CD4-positive, alpha-beta T cell treated with Interleukin-15 for 1 hour (primary cell): ENCODE measurements around the gene PROK1.

Experiments used
- DNase-seq: peaks from one replicate; pipeline ENCODE4 v3.0.0-alpha.2; 2020

The PROK1 gene

DNA sequence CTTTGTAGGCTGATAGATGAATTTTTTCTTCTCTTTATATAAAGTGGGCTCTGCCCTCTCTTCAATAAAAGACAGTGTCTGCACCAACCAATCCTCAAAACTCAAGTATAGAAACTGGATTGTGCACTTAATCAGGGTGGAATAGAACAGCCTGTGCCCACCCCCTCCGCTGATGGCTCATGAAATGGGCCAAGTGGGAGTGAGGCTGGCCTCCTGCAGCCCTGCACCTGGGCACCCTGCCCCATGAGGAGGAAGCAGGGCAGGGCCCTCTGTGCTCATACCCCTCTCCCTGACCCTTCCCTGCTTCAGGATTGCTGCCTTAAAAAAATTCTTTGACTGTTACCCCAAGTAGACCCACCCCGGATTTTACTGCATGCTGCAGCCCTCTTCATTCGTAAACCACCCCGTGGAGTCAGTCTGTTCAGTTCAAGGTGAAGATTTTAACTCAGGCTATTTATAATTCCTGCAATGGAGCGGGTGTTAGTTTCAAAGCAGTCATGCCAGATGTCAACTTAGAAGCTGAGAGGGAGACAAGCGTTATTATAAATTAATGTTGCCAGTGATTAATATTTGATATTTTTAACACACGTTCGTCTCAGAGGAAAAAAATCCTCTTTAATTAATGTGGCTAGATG, 15.8 kb downstream of the PROK1 start:
- DNase-seq, result no peak

DNA sequence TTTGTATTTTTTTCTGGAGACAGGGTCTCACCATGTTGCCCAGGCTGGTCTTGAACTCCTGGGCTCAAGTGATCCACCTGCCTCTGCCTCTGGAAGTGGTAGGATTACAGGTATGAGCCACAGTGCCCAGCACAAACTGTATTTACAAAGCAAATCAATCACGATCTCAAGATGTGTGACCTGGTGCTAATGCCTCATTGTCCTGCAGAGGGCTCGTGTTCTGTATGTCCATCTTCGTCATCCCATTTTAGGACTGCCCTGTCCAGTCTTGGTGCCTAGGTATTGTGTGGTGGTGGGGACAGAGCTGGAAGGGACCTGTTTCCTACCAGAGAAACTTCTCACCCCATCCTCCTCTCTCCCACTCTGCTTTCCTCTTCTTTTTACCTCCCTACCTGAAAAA, 20.2 kb downstream of the PROK1 start:
- no peak for DNase-seq

DNA sequence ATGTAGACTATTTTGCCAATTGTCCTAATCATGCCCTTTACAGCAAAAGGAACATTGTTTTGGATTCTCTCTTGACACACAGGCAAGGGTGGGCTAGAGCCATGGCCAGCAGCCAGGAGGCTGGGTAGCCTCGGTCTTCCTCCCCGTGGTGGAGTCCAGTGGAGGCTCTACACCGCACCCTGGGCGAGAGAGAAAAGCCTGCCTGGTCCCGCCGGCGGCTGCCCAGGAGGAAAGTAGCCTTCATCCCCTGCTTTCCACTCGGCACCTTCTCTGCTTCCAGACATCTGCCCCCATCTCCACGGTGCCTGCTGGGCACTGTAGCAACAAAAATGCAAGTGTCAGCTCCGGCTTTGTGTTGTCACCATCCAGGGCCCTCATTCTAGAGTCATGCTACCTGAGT, 21.6 kb downstream of the PROK1 start:
- no peak for DNase-seq

DNA sequence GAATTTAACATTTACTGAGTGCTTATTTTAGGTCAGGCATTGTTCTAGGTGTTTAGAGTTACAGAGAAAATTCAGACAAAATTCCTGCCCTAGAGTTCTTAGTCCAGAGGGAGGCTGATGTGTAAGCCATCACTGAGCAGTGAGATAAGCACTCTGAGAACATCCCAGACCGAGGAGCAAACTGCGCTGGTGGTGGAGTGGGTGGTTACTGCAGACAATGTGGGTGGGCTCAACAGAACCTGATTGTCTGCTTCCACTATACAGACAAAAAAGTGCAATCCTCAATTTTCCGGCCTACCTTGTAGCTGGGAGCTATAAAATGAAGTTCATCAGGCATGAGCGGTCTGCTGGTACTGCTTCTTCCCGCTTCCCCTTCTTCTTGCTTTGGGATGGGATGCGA, 23.5 kb downstream of the PROK1 start:
- no peak for DNase-seq

DNA sequence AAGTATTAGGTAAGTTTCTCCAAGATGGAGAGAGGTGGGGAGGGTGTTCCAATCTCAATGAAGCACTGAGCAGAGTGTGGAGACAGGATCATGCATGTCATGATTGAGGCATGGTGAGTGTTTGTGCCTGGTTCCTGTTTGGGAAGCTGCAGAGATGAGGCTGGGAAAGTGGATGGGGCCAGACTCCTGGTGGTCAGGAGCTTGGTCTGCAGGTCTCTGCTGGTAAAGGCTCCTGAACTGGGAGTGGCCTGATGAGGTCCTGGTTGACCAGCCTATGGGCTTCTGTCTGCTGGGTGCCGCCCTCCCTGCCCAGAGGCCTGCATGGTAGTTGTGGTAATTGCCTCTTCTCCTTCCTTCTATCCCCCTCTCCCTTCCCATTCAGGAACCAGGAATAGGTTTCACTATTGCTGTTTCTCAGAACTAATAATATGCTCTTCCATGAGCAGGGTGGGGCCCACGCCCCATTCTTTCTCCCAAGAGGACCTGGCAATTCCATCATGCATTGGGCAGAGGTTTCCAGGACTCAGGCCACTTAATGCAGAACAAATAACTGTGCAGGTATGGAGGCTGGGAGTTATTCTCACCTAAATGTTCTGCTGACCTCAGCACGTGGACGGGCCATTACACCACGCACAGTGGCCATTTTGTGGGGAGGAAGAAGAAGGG, 24.5 kb downstream of the PROK1 start:
- DNase-seq, result no peak

DNA sequence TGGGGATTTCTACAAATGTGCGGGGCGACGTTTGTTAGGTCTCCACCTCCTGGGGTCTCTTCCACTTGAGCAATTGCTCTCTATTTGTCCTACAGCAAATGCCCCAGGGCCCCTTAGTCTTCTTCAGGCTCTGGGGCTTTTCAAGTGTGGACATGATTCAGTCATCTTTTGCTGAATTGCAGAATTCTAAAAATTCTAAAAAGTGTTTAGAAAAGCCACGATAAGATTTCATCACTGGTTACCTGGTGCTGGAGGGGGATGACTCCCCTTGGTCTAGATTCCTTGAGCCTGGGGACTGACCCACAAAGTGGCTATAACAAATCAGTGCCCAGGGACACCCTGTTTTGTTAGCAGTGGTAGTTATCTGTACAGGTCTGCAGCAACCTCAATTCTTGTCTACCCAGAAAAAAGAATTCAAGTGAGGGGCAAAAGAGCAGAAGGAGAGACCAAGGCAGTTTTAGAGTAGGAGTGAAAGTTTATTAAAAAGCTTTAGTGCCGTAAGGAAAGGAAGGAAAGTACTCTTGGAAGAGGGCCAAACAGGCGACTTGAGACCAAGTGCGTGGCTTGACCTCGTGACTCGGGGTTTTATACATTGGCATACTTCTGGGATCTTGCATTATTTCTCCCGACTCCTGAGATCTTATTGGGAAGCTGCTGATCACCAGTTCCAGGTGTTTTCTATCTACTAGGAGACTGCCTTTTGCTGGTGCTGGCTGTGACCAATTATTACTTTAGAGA, 25.2 kb downstream of the PROK1 start:
- no peak for DNase-seq

DNA sequence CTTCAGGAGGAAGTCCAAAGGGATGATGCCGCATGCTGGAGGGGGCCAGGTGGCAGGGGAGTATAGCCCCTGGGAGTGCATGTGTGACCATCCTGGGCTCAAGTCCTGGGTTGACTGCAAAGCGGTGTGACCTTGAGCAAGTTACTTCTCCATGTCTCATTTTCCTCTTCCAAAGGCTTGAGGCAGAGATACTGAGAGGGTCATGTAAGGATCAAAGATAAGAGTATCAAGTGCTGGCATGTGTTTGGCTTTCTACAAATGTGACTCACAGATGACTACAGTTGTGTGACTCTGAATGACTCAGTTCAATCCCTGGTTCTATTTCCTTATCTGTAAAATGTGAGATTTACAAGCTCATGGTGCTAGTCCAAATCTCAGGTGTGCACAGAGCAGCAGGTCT, 26.1 kb downstream of the PROK1 start:
- no peak for DNase-seq

DNA sequence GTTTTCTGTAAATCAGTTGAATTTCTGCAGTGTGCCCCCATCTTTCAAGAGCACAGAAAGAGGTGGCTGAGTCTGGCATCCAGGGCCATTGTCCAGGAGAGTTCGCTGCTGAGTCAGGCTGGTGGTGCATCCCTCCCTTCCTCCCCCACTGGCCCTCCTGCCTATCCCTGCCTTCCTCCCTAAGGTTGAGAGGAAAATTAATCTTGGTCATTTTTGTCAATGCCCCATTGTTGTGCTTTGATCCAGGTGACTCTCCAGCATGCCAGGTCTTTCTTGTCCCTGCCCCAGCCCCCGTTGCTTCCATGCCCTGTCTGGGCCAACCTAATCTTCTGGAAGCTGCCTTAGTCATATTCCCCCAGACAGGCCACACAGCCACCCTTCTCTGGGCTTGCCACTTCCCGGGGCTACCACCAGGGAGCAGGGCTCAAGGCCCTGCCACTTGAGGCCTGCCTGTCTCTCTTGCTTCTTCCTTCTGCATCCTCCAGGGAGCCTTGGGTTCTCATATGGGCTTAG, 26.6 kb downstream of the PROK1 start:
- DNase-seq, result no peak

DNA sequence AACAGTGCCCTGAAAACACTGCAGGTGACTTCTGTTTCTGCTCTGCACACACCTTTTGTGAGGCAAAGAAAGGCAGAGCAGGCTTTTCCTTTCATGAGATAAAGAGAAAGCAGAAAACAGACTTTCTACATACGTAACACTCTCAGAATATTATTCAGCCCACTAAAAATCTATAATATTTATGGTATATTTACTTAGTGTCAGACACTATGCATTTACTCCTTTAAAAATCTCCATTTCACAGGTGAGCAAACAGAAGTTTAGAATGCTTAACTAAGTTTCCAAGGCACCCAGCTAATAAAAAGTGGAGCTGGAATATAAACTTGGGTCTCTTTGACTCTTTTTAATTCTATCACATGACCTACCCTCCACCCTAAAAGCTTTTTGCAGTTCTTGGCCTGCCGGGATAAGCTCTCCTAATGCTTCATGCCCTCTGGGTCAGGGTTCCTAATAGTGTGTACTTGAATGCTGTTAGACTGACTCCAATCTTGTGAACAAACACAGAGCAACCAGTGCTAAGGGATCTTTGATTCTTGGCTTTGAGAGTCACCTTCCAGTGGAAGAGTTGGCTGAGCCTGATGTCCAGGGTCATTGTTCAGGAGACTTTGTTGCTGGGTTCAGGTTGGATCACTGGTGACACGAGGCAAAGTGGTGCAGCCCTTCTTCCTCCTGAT, 27.2 kb downstream of the PROK1 start:
- DNase-seq, result no peak

DNA sequence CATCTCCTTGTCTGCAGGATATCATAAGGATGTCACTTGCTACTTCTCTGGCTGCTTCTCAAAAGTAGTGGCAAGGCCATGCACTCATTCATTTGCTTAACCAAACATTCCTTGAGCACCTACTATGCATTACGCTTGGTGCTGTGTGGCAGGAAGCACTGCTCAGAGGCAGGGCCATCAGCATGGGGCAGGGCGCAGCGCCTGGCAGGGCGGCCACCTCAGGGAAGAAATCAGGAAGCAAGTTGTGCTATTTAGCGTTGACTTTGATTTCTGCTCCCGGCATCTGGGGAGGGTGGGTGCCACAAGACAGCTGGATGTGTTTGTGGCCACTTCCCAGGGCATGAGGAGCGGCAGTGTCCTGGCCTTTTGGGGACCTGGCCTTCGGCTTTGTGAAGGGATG, 27.9 kb downstream of the PROK1 start:
- no peak for DNase-seq

DNA sequence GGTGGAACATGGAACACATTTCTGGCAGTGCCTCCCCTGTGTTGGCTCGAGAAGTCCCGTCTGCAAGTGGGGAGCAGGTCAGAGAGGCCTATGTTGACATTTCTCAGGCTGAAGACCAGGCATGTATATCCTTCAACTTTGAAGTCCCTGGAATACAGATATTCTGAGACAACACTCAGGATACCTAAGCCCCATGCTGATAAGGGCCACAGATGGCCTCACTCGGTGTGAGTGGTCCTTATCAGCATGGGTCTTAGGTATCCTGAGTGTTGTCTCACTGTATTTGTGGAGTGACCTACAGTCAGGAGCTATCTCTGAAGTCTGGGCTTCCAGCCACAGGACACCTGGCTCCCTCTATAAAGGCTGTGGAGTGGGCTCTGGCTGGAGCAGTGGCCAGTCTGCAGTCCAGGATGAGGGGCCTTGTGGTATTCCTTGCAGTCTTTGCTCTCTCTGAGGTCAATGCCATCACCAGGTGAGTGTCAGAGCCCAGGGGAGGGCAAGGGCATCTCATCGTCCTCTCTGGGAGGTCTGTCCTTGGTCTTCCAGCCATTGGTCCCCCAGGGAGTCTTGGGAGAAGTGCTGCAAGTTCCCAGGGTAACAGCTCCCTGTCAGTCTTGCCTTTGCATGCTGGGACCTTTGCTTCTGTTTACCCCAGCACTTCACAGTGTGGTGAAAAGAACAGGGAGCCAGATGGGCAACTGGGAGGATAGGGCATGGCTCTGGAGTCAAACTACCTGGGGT, 29.6 kb downstream of the PROK1 start:
- no peak for DNase-seq

DNA sequence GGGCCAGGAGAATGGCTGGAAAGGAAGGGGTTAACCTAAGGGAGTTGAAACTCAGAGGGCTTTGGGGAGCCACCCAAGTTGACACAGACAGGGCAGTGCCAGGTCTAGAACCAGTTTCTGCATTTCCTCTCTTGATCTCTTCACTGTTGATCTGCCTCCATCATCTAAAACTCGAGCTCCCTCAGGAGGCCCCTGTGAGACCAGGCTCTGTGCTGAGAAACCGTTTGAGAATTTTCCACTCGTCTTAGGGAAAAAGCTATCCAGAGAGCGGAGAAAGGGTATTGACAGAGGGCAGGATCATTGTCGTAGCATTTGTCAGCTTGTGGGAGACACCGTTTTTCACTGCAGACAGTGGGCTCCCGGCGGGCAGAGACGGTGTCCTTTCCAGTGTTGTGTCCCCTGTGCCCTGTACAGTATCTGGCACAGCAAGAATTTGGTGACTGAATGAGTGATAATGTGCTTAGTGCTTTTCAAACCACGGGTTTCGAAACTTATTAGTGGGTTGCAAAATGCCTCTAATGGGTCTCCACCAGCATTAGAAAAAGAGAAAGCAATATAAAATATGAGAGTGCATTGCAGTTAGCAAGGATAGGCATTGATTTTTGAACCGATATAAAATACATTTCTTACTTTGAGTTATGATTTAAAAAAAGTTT, 31.1 kb downstream of the PROK1 start:
- no peak for DNase-seq

DNA sequence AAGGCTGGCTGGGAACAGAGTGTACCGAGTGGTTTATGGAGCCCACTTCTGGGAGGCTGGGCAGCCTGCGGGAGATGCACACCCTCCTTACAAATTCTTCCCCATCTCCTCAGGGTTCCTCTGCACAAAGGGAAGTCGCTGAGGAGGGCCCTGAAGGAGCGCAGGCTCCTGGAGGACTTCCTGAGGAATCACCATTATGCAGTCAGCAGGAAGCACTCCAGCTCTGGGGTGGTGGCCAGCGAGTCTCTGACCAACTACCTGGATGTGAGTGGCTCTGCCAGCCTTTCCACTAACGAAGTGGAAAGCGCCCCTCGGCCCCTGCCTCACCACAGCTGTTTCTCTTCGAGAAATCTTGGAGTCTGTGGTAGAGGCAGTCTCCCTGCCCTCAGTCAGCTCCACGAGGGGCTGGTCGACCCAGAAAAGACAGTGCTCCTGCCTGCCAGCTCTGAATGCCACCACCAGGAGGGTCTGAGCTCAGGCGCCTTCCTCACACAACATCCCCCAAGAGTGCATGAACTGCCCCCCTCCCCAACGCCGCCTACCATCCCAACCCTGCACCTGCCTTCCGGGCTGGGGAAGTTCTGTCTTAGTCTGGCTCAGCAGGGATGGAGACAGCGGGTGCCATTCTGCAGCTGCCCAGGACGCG, 31.8 kb downstream of the PROK1 start:
- no peak for DNase-seq

DNA sequence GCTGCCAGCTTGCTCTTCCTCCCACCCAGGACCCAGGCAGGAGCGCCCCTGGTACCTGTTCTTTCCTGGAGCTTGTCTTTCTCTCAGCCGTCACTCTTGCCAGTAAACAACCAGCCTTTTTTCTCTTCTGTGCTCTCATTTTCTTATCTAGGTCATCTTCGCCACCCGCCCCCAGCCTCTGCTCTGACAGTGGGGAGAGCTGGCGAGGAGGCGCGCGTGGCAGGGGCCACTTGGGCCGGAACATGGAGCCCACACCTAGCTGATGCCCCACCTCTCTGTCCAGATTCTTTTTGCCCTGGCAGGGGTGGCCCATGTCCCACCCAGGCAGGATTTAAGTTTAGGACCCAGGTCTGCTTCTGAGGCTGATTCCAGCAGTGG, 32.3 kb downstream of the PROK1 start:
- DNase-seq, result no peak

DNA sequence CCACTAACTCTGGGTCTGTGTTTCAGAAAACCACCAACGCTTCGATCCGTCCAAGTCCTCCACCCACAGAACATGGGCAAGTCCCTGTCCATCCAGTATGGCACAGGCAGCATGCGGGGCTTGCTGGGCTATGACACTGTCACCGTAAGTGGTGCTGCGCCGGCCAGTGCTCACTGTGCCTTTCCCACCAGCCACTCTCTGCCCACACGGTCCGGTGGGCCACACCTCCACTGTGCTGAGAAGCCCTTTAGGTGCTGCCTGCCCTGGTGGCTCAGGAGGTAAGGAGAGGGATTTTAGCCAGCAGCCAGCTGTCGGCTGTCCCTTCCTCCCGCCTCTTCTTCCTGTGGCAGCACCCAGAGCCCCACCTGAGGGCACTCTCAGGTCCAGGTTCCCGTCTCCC, 33.9 kb downstream of the PROK1 start:
- DNase-seq, result no peak

DNA sequence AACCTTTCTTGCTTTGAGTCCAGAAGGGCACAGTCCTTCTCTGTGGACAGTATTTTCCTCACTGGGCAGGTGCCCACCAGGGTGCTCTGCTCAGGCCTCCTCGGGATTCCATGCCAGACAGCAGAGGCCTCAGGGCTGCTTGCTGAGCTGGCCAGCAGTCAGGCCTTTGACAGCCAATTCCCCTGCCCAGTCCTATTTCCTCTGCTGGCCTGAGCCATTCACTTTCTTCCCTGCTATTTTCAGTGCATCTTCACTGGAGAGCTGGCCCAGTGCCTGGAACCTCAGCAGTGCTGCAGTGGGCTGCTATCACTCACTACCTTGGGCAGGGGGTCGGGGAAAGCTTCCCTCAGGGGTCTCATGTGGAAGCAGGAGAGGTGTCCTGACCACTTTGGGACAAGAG, 34.8 kb downstream of the PROK1 start:
- DNase-seq, result no peak

DNA sequence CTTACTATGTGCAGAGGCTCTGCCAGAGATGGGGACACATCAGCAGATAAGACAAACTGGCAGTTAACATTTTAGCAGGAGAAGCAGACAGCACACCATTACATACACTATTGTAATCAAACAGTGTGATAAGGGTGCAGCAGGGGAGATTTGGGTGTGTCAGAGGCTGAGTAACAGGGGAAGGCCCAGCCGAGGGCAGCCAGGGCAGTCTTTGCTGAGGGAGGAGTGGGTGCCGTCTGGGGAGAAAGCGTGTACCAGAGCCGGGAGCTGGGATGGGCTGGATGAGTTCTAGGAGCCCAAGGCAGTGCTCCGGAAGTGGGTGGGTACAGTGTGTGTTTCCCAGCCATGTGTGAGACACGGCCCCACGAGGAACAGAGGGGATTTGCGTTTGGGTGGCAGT, 36.8 kb downstream of the PROK1 start:
- no peak for DNase-seq

DNA sequence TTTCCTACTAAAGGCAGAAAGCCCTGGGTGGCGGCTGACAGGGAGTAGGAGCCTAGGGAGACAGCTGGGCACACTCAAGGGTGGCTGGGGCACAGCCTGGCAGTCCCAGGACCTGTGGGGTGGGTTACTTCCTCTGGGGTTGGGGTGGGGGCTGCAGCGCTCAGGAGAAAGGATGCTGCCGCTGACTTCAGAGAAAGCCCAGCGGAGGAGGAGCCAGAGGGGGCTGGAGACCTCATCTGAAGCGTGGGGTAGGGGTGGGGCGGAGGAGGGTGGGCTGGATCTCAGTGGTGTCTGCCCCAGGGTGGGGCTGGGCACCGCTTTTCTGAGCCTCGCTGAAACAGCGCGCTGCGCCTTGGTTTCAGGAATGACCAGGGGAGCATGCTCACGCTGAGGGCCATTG, 37.2 kb downstream of the PROK1 start:
- DNase-seq, result no peak

DNA sequence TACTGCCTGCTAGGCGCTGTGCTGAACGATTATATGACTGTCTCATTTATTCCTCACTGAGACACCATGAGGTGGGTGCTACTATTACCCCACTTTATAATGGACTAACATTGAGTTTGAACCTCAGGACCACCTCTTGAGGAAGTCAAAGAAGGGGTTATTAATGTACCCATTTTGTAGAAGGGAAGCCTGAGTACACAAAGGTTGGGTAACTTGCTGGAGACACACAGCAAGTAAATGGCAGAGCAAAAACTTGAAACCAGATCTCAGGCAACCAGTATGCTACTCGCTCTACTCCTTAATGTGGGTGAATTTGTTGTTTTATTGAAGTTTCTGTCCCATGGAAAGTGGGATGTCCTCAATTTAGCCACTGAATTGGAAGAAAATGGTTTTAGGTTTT, 37.9 kb downstream of the PROK1 start:
- no peak for DNase-seq

DNA sequence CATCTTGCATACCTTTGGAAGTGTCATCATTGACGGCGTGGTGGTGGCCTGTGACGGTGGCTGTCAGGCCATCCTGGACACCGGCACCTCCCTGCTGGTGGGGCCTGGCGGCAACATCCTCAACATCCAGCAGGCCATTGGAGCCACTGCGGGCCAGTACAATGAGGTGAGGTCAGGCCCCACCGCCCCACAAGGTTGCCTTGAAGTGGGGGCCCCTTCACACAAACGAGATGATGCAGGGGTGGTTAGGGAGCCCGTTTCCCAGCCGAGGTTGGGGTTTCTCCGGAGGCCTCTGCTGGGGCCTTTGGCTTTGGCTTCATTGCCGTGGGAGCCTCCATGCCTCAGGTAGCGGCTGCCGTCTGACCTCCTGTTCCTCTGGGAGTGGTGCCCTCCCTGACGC, 38.5 kb downstream of the PROK1 start:
- DNase-seq, result no peak

DNA sequence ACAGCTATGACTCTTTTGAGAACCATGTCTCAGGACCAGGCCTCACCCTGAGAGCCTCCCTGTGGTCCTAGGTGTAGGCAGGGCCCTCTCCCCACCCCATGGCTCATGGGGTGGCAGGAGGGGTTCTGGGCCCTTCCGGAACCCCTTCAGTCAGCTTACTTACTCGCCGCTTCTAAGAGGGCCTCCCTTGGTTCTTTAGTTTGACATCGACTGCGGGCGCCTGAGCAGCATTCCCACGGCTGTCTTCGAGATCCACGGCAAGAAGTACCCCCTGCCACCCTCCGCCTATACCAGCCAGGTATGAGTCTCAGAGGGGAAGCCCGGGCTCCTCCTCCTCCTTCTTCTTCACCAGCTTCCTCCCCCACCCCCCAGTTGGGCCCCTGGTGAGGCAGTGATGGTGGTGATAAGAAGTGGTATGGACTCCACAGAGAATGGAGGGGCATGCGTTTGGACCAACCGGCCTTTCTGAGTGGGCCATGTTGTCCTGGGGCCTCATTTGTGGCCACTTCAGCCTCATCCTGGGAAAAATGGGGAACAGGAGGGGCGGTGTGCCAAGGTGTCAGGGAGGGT, 39.1 kb downstream of the PROK1 start:
- DNase-seq, result no peak
